GM18867 (cell line): Measurements from ENCODE around the gene SEC31A.
"Not testable (repeated sequence)": the region's sequence is repeated elsewhere in the genome, so short reads cannot be mapped to it uniquely, and the experiment has no call there.

Experiments used
- ATAC-seq: cut with Tn5 transposase; IDR thresholded peaks from one replicate; pipeline ENCODE4 v1.9.1; 2021; ENCODE audit warnings: mild to moderate bottlenecking, moderate library complexity; ENCODE audit not compliant: unreplicated experiment

SEC31A gene

GRCh38 chr4:82893942-82894341 lies 3.0 kb upstream of the SEC31A start:
- ATAC-seq: no peak

GRCh38 chr4:82892467-82892802 lies 1.5 kb upstream of the SEC31A start:
- no peak for ATAC-seq

- peak; percentile 1 for ATAC-seq
Measured at GRCh38 chr4:82891707-82892466, 934 bp upstream of the SEC31A start.

DNA sequence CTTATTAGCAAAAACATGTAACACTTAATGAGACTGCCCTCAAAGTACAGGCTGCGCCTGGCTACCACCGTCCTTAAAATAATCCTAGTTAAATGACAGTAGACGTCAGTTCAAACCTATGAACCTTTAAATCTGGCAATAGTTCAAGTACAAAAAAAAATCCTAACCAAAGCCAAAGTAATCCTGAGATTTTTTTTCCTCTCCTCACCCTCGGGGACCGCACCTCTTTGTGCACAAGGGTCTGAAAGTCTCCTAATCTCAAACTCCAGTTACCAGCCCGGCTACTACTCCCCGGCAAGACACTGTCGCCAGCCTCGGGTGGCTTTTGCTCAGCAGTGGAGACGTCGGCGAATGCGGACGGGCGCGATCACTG lies 439 bp downstream of the SEC31A start:
- ATAC-seq: peak; percentile 0

DNA sequence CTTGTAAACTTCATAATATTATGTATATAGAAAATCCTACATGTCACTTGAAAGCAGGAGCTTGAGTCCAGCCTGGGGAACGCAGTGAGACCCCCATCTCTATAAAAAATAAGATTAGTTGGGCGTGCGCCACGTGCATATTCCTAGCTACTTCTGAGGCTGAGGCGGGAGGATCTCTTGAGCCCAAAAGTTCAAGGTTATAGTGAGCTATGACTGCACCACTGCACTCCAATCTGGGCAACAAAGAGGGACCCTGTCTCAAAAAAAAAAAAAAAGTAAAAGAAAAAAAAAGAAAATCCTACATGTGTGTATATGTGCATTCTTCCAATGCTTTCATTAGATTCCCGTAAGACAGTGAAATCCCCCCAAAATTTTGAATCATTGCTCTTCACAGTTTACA lies 1.7 kb downstream of the SEC31A start:
- ATAC-seq: no peak

- ATAC-seq: no peak
Measured at GRCh38 chr4:82886147-82886942, 4.6 kb downstream of the SEC31A start.

DNA sequence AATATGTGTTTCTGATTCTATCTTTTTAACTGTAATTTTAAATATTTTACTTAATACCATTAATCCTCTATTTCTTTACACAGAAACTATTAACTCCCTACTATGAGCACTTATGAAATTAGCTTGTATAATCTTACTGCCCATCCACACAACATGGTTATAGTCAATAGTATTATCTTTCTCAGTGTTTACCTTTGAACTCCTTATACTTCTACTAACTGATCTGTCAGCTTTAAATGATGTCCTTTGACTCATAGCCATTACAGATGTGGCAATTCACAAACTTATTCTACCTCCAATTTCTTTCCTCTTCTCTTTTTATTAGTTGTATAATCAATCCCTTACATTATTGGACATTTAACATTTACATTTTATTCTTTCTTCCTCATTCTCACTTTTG lies 5.5 kb downstream of the SEC31A start:
- ATAC-seq: no peak

DNA sequence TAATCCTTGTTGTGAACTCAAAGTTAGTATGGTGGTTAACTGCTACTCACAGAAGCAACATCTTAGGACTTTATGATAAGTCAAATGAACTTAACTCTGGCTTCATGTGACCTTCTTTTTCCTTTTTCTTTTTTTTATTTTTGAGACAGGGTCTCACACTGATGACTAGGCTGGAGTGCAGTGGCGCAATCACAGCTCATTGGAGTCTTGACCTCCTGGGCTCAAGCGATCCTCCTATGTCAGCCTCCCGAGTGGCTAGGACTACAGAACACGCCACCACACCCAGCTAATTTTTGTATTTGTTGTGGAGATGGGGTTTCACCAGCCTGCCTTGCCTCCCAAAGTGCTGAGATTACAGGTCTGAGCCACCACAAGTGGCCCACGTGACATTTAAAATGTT lies 22.4 kb downstream of the SEC31A start:
- no peak for ATAC-seq

- no peak for ATAC-seq
Measured at GRCh38 chr4:82866706-82867385, 24.1 kb downstream of the SEC31A start.

GRCh38 chr4:82866033-82866432 lies 24.9 kb downstream of the SEC31A start:
- not testable (repeated sequence) for ATAC-seq

GRCh38 chr4:82865592-82865991 lies 25.4 kb downstream of the SEC31A start:
- ATAC-seq: no peak

DNA sequence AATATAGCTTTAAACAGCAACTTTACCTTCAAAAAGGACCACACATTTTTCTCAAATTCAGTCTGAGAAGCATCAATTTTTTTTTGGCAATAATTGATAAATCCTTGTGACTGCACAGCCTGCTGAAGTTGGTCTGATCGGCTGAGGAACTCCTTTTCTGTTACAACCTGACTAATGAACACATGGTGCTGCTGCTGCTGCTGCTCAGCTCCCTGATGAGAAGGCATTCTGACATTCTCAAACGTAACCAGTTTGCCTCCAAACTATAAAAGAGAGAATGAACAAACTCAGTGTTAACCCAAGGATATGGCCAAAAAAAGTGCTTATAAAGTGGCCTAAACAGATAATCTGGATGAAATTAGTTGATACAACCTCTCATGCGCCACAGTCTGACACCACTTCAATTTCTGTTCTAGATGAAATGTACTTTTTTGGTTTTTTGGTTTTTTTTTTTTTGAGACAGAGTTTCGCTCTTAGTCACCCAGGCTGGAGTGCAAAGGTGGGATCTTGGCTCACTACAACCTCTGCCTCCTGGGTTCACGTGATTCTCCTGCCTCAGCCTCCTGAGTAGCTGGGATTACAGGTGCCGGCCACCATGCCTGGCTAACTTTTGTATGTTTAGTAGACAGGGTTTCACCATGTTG lies 26.5 kb downstream of the SEC31A start:
- no peak for ATAC-seq

- ATAC-seq: no peak
Measured at GRCh38 chr4:82861529-82861928, 29.4 kb downstream of the SEC31A start.

DNA sequence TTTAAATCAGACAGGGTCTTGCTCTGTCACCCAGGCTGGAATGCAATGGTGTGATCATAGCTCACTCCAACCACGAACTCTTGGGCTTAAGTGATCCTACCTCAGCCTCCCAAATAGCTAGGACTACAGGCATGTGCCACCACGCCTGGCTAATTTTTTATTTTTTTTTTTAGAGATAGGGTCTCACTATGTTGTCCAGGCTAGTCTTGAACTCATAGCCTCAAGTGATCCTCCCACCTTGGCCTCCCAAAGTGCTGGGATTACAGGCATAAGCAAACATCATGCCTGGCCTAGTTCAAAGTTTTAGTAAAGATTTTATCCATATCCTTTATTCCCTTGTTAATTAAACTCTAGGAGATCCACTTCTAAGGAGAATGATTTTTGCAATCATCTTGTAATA lies 30.5 kb downstream of the SEC31A start:
- ATAC-seq: not testable (repeated sequence)

DNA sequence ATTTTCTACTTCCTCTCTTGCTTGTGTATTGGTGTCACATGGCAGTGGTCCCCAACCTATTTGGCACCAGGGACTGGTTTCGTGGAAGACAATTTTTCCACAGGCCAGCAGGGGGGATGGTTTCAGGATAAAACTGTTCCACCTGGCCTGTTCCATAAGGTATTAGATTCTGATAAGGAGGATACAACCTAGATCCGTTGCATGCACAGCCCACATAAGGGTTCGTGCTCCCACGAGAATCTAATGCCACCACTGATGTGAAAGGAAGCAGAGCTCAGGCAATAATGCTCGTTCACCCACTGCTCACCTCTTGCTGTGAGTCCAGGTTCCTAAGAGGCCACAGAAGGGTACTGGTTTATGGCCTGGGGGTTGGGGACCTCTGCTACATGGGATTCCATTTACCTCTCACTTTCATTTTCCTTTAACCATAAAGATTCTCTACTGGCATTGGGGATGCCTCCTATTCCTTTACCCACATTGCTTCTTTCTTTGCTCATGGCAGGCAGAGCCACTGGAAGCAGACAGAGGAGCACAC lies 38.1 kb downstream of the SEC31A start:
- ATAC-seq: no peak

- no peak for ATAC-seq
Measured at GRCh38 chr4:82851885-82852750, 38.8 kb downstream of the SEC31A start.

- ATAC-seq: no peak
Measured at GRCh38 chr4:82851318-82851717, 39.6 kb downstream of the SEC31A start.

DNA sequence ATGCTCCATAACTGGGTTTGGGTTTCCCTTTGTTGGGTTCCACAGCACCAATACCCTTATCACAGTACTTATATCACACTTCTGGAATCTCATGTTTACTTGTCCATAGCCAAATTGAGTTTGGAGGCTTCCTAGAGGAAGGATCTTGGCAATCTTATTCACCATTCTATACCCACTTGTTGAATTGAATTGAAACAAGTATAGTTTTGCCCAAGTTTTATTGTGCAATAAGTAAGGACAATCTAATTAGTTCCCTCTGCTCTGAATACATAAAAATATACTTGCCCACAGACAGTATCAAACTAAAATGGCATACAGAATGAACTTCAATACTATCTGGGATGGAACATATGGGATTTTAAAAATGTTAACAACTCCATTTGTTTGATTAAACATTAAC lies 40.3 kb downstream of the SEC31A start:
- no peak for ATAC-seq

- ATAC-seq: no peak
Measured at GRCh38 chr4:82848706-82849105, 42.2 kb downstream of the SEC31A start.

DNA sequence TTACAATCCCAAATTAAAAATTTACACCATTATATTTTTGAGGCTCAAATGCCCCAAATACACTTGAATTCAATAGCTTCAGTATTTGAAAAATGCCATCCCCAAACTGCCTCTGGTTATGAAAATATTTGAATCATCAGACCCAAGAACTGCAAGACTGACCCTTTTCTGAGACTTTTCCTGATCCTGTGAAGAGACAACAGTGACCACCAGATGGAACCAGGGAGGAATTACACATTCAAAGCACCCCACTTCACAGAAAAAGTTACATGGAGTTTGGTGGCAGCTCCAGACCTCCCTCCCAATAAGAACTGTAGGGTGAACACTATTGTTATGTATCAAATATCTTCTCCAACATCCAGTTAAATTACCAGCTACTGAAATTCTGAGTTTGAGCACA lies 48.4 kb downstream of the SEC31A start:
- ATAC-seq: no peak
